K562 (cell line): ENCODE results near the gene PHTF2. TPM values are rescaled to one million over a fixed set of nuclear protein-coding genes. Genes with fewer than 3 reads are reported as not detected.

Source experiments
- ATAC-seq: fragments of 200-7000 bp; cut with Tn5 transposase; 3 replicates; pipeline ENCODE4 v1.9.1; 2020; ENCODE audit warnings: moderate library complexity
- BruUV-seq: library from RNA; stranded (reverse); fragments of 400-500 nt; replicated peaks from 2 replicates; lab custom pipeline; 2021; lab: Mats Ljungman, UMichigan
- CTCF ChIA-PET: fragments of 300-600 bp; formaldehyde crosslinking; extraction: SDS; loops from one replicate; lab custom pipeline; 2021; ENCODE audit warnings: low intra/inter-chr PET ratio; lab: Yijun Ruan, JAX
- POLR2A ChIA-PET: fragments of 300-600, 350-650 bp; sonication (Branson Sonifier 250); formaldehyde crosslinking; extraction: SDS; loops from one replicate; lab custom pipeline; 2021; ENCODE audit warnings: antibody characterized with exemption, inconsistent platforms; lab: Yijun Ruan, JAX
- DNase-seq, 4 experiments: peaks; one replicate each; pipeline versions ENCODE4 v3.0.0 to v3.0.0-alpha.2; 2011 to 2018; ENCODE audit warnings: low spot score in 3 of 4, mixed read lengths in 3 of 4; ENCODE audit errors: extremely low read depth in 1 of 4
- FAIRE-seq: peaks from 2 replicates; lab custom pipeline; 2011; peaks lifted over from hg19 to GRCh38; lab: Jason Lieb, UNC
- H2AFZ ChIP-seq: 2 replicates; pipeline ENCODE4 v1.6.0; 2011; ENCODE audit warnings: low read depth, low read length, control low read depth, inconsistent platforms
- H3K27ac ChIP-seq: fragments of 200-600 bp; 3 replicates; pipeline ENCODE4 v1.8.0; 2011; ENCODE audit warnings: low read depth, mild to moderate bottlenecking, control low read depth, inconsistent platforms, low read length, moderate library complexity, mixed read lengths; ENCODE audit errors: extremely low read depth
- H3K27me3 ChIP-seq, 2 experiments: fragments of 300-600 bp in 1 of 2; 2 replicates in 1 of 2; 3 replicates in 1 of 2; pipeline versions ENCODE4 v1.6.0 to v1.8.0; 2011; ENCODE audit warnings: inconsistent platforms in 2 of 2, low read length in 2 of 2, mild to moderate bottlenecking in 1 of 2, mixed read lengths in 1 of 2, moderate library complexity in 1 of 2; ENCODE audit not compliant: control insufficient read depth in 2 of 2, insufficient read depth in 2 of 2
- H3K36me3 ChIP-seq: fragments of 300-600 bp; 3 replicates; pipeline ENCODE4 v1.8.0; 2011; ENCODE audit warnings: mild to moderate bottlenecking, low read length, inconsistent platforms; ENCODE audit not compliant: control insufficient read depth, insufficient read depth
- H3K4me1 ChIP-seq, 2 experiments: fragments of 200-600 bp in 1 of 2; replicated peaks in 1 of 2; 2 replicates in 1 of 2; 3 replicates in 1 of 2; pipeline versions ENCODE4 v1.5.1 to v1.8.0; 2011; ENCODE audit warnings: inconsistent platforms in 2 of 2, low read length in 2 of 2, mild to moderate bottlenecking in 1 of 2, mixed read lengths in 1 of 2, moderate library complexity in 1 of 2; ENCODE audit not compliant: control insufficient read depth in 2 of 2, insufficient read depth in 2 of 2
- H3K4me2 ChIP-seq: 2 replicates; pipeline ENCODE4 v1.6.1; 2011; ENCODE audit warnings: low read length, control low read depth, inconsistent platforms, mixed read lengths; ENCODE audit not compliant: insufficient read depth
- H3K4me3 ChIP-seq: fragments of 200-600 bp; sonication (generic), shearing (Covaris generic); 2 replicates; pipeline ENCODE4 v1.5.1; 2016; ENCODE audit warnings: control low read depth, inconsistent platforms
- H3K79me2 ChIP-seq: fragments of 200-600 bp; 3 replicates; pipeline ENCODE4 v1.8.0; 2011; ENCODE audit warnings: low read length, inconsistent platforms; ENCODE audit not compliant: control insufficient read depth, insufficient read depth
- H3K9ac ChIP-seq, 2 experiments: 2 replicates each; pipeline versions ENCODE4 v1.6.0 to v1.6.1; 2011; ENCODE audit warnings: low read depth in 2 of 2, low read length in 2 of 2, control low read depth in 1 of 2, inconsistent platforms in 1 of 2, mild to moderate bottlenecking in 1 of 2, mixed read lengths in 1 of 2; ENCODE audit not compliant: insufficient read depth in 1 of 2
- H3K9me1 ChIP-seq: one replicate; pipeline ENCODE4 v1.6.0; 2011; ENCODE audit warnings: inconsistent platforms, mild to moderate bottlenecking, low read length, moderate library complexity; ENCODE audit not compliant: control insufficient read depth, insufficient read depth
- H3K9me3 ChIP-seq: replicated peaks from 2 replicates; pipeline ENCODE4 v1.5.1; 2011; ENCODE audit warnings: low read depth, low read length, inconsistent platforms; ENCODE audit not compliant: control insufficient read depth, insufficient read depth
- H4K20me1 ChIP-seq: replicated peaks from 2 replicates; pipeline ENCODE4 v1.6.1; 2011; ENCODE audit warnings: low read length, inconsistent platforms, mixed read lengths; ENCODE audit not compliant: control insufficient read depth, insufficient read depth
- BRCA1 ChIP-seq, 2 experiments: fragments of 450-650 bp in 1 of 2; sonication (generic) in 1 of 2; formaldehyde crosslinking in 1 of 2; IDR thresholded peaks; 2 replicates each; pipeline versions ENCODE4 v1.5.0 to v1.6.1; 2017 to 2020; ENCODE audit warnings: mild to moderate bottlenecking in 1 of 2, missing genetic modification reagents in 1 of 2
- CAMTA2 ChIP-seq: fragments of 250-450 bp; sonication (Bioruptor Pico); conservative IDR thresholded peaks from 2 replicates; pipeline ENCODE4 v1.5.1; 2022
- ELF2 ChIP-seq: fragments of 250-450 bp; sonication (Bioruptor Pico); IDR thresholded peaks from 2 replicates; pipeline ENCODE4 v1.5.0; 2021; ENCODE audit warnings: mild to moderate bottlenecking
- ILF3 ChIP-seq: fragments of 450-650 bp; IDR thresholded peaks from 2 replicates; pipeline ENCODE4 v1.6.1; 2018; ENCODE audit warnings: antibody characterized with exemption, mild to moderate bottlenecking, moderate library complexity, borderline replicate concordance
- MEF2D ChIP-seq: conservative IDR thresholded peaks from 2 replicates; pipeline ENCODE4 v1.6.1; 2016; ENCODE audit warnings: low read depth, missing genetic modification characterization, missing compliant biosample characterization
- MIER1 ChIP-seq: fragments of 450-650 bp; IDR thresholded peaks from 2 replicates; pipeline ENCODE4 v1.6.1; 2016; ENCODE audit warnings: antibody characterized with exemption, mild to moderate bottlenecking, low read depth
- NFATC3 ChIP-seq: fragments of 450-650 bp; IDR thresholded peaks from 2 replicates; pipeline ENCODE4 v1.6.1; 2017; ENCODE audit warnings: mild to moderate bottlenecking
- PHB ChIP-seq: fragments of 250-450 bp; sonication (Bioruptor Pico); IDR thresholded peaks from 2 replicates; pipeline ENCODE4 v1.5.0; 2021
- PTRF ChIP-seq: fragments of 450-650 bp; IDR thresholded peaks from 2 replicates; pipeline ENCODE4 v1.6.1; 2016; ENCODE audit warnings: mild to moderate bottlenecking, missing genetic modification characterization, missing compliant biosample characterization
- RBM17 ChIP-seq: fragments of 200-400 bp; formaldehyde crosslinking; IDR thresholded peaks from 2 replicates; pipeline ENCODE4 v1.6.1; 2017; ENCODE audit warnings: low read depth, mild to moderate bottlenecking, low read length, borderline replicate concordance
- SIN3A ChIP-seq, 2 experiments: fragments of 150-350 bp in 1 of 2; IDR thresholded peaks; 2 replicates each; pipeline ENCODE4 v1.6.1; 2011 to 2016; ENCODE audit warnings: borderline replicate concordance in 2 of 2, low read depth in 2 of 2, low read length in 2 of 2, mild to moderate bottlenecking in 2 of 2, moderate library complexity in 2 of 2; ENCODE audit not compliant: control insufficient read depth in 1 of 2
- TAF1 ChIP-seq: IDR thresholded peaks from 2 replicates; pipeline ENCODE4 v1.6.1; 2011; ENCODE audit warnings: mild to moderate bottlenecking, low read length, moderate library complexity; ENCODE audit not compliant: insufficient read depth, control insufficient read depth, severe bottlenecking; ENCODE audit errors: extremely low read depth
- TCF3 ChIP-seq: sonication (generic); formaldehyde crosslinking; IDR thresholded peaks from 2 replicates; pipeline ENCODE4 v1.4.0; 2020; ENCODE audit warnings: mild to moderate bottlenecking, missing genetic modification reagents
- XRCC3 ChIP-seq: fragments of 450-650 bp; IDR thresholded peaks from 2 replicates; pipeline ENCODE4 v1.6.1; 2017; ENCODE audit warnings: mild to moderate bottlenecking, moderate library complexity
- ZNF184 ChIP-seq: sonication (generic); formaldehyde crosslinking; IDR thresholded peaks from 2 replicates; pipeline ENCODE4 v1.5.0; 2020; ENCODE audit warnings: missing genetic modification reagents
- WGBS: fragments of 100-300 bp; shearing (Covaris generic); methylation state at CpG from one replicate; pipeline ENCODE4 v1.1.6; 2016; ENCODE audit warnings: low coverage, mixed read lengths; ENCODE audit not compliant: insufficient coverage; ENCODE audit errors: missing lambda C conversion rate; 5-methylcytosine and 5-hydroxymethylcytosine counted together
- in situ Hi-C: fragments of 300-500 bp; cut with MboI; formaldehyde crosslinking; loops from 4 replicates; pipeline ENCODE4 v1.15.0; 2018; ENCODE audit warnings: inconsistent platforms, mixed read lengths
- intact Hi-C: fragments of 100-400 bp; cut with micrococcal nuclease; formaldehyde crosslinking; loops from 2 replicates; pipeline ENCODE4 v1.14.2; 2022
- polyA plus RNA-seq, 8 experiments: library from polyadenylated mRNA; depleted of rRNA in 4 of 8; stranded (reverse) in 5 of 8; unstranded in 3 of 8; fragments of >200 nt; fragmentation: Nextera tagmentation in 2 of 8; fragmentation: Illumina TruSeq in 1 of 8; extraction: Ambion mirVana in 2 of 8; extraction: Trizol in 1 of 8; gene quantifications; 2 replicates each; pipeline versions ENCODE4 v1.2.1 to v1.2.3, GENCODE V29; 2011 to 2014; ENCODE audit warnings: inconsistent platforms in 1 of 8, missing spikeins in 1 of 8
- total RNA-seq, 7 experiments: library from RNA; depleted of rRNA in 6 of 7; stranded (reverse); fragments of >200 nt in 6 of 7; fragmentation: Illumina TruSeq in 2 of 7; extraction: Trizol in 2 of 7; gene quantifications; 2 replicates each; pipeline versions ENCODE4 v1.2.1 to v1.2.3, GENCODE V29; 2011 to 2021; ENCODE audit warnings: low replicate concordance in 1 of 7
- TF ChIP-seq, protein P1 (sequence below): fragments of 200-400 bp; formaldehyde crosslinking; IDR thresholded peaks from 2 replicates; pipeline ENCODE4 v1.6.1; 2017; ENCODE audit warnings: mild to moderate bottlenecking, low read depth, low read length, moderate library complexity

Gene PHTF2
- total and polyA plus RNA-seq, 9 of the 15 experiments (the other 6 are each of a cell fraction or from before 2014, with no cell fraction given), result 17.9 to 43.6 (median 25.4) TPM

DNA sequence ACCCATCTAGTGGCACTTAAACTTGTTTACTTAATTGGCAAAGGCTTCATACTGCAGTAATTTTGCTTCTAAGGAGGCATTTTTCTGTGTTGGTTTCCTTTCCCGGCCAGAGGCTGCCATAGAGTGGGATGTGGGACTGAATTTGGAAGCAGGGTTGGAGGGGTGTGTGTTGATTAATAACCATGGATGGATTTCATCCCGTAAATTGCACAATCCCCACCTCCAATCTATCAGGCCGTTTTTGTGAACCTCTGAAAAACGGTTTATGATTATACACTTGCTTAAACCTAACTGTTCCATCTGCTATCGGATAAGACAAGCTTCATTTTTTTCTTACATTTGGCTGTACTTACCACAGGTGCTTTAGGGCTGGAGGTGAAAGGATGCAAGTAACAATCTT is 1.6 kb upstream of the PHTF2 start:
- FAIRE-seq (no peak), ATAC-seq (no peak), DNase-seq (no peak)
- no peaks in the 10 kb centered on the region for H4K20me1 ChIP-seq
- no peaks in the 10 kb centered on the region for H3K9me1 ChIP-seq
- peak overlapping the region; percentile 86; the same call in 2 of the 3 replicates for H3K27ac ChIP-seq
- ChIA-PET POLR2A (no interaction called here), CTCF (no interaction called here)
- in situ Hi-C loops, result no loop called here
- no peak overlapping the region for H2AFZ ChIP-seq
- peaks cover 80% of the 10 kb centered on the region for H3K79me2 ChIP-seq
- peak overlapping the region; percentile 87 to 98 for H3K9ac ChIP-seq
- intact Hi-C loops, result loop anchor here (10.0 kb wide), 1 partner anchor 218 kb away; no protein-coding TSS in a partner anchor
- H3K4me1 ChIP-seq, result peaks cover 16 to 17% of the 10 kb centered on the region in 2 experiments; a peak in 4 of 5 replicates
- no peak for TF ChIP-seq NFATC3
- TF ChIP-seq ELF2 (CRISPR knock-in tag), result no peak
- TF ChIP-seq ILF3, result no peak
- no peak for TF ChIP-seq TAF1
- TF ChIP-seq TCF3 (CRISPR knock-in tag), result no peak
- TF ChIP-seq SIN3A (IDR thresholded peaks at IDR 0.05; ENCODE audit: borderline replicate concordance in 2 of 2, control insufficient read depth in 1 of 2, low read depth in 2 of 2, low read length in 2 of 2), result no peak
- TF ChIP-seq PHB (CRISPR knock-in tag), result no peak
- TF ChIP-seq CAMTA2 (CRISPR knock-in tag), result no peak
- TF ChIP-seq, protein P1, sequence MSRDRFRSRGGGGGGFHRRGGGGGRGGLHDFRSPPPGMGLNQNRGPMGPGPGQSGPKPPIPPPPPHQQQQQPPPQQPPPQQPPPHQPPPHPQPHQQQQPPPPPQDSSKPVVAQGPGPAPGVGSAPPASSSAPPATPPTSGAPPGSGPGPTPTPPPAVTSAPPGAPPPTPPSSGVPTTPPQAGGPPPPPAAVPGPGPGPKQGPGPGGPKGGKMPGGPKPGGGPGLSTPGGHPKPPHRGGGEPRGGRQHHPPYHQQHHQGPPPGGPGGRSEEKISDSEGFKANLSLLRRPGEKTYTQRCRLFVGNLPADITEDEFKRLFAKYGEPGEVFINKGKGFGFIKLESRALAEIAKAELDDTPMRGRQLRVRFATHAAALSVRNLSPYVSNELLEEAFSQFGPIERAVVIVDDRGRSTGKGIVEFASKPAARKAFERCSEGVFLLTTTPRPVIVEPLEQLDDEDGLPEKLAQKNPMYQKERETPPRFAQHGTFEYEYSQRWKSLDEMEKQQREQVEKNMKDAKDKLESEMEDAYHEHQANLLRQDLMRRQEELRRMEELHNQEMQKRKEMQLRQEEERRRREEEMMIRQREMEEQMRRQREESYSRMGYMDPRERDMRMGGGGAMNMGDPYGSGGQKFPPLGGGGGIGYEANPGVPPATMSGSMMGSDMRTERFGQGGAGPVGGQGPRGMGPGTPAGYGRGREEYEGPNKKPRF, result no peak
- no peak for TF ChIP-seq MEF2D (tag)
- TF ChIP-seq XRCC3, result no peak
- no peak for TF ChIP-seq PTRF (tag)
- TF ChIP-seq MIER1, result no peak
- no peak for TF ChIP-seq RBM17
- TF ChIP-seq BRCA1 (IDR thresholded peaks at IDR 0.05), result no peak
- no peak for TF ChIP-seq BRCA1 (CRISPR knock-in tag; IDR thresholded peaks at IDR 0.05)
- TF ChIP-seq ZNF184 (CRISPR knock-in tag), result no peak
- BruUV-seq, result no TSS peak
- H3K36me3 ChIP-seq, result peaks cover 33% of the 10 kb centered on the region; the same call in 2 of the 3 replicates
- no peaks in the 10 kb centered on the region for H3K9me3 ChIP-seq
- WGBS, result 9% methylated on average over 5 of the region's 5 CpGs
- peak overlapping the region; percentile 75 for H3K4me3 ChIP-seq
- peak overlapping the region; percentile 92 for H3K4me2 ChIP-seq
- no peaks in the 10 kb centered on the region for H3K27me3 ChIP-seq
